HPDE6-E6E7 (cell line): ENCODE measurements around the gene KRTAP4-12.
"Not testable (repeated sequence)": the region's sequence is repeated elsewhere in the genome, so short reads cannot be mapped to it uniquely, and the experiment has no call there.

Experiments used
- DNase-seq: peaks from one replicate; pipeline ENCODE4 v3.0.0; 2011; ENCODE audit warnings: missing footprints; ENCODE audit errors: extremely low spot score

Gene KRTAP4-12

GRCh38 chr17:41123991-41124371 is at the start of gene KRTAP4-12:
TSS of gene KRTAP4-12 (minus strand) at chr17:41124182. CDS start at chr17:41124122, 60 bp downstream.
- DNase-seq, result not testable (repeated sequence)

GRCh38 chr17:41171886-41172285 is 47.9 kb upstream of the KRTAP4-12 start:
- no peak for DNase-seq

GRCh38 chr17:41168121-41168520 is 44.1 kb upstream of the KRTAP4-12 start, which contains the start of gene KRTAP4-3:
TSS of gene KRTAP4-3 (minus strand) at chr17:41168221. CDS start at chr17:41168172, 49 bp downstream.
- DNase-seq, result no peak

DNA sequence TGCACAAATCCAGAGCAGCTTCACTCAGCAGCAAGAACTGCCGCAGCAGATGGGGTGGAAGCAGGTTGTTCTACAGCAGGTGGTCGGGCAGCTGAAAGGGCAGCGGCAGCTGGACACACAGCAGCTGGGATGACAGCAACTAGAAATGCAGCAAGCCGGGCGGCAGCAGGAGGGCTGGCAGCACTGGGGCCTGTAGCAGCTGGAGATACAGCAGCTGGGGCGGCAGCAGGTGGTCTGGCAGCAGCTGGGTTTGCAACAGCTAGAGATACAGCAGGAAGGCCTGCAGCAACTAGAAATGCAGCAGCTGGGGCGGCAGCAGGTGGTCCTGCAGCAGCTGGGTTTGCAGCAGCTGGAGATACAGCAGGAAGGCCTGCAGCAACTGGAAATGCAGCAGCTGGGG is 43.6 kb upstream of the KRTAP4-12 start:
- DNase-seq, result no peak

- no peak for DNase-seq
Measured at GRCh38 chr17:41163828-41164227, 39.8 kb upstream of the KRTAP4-12 start.

DNA sequence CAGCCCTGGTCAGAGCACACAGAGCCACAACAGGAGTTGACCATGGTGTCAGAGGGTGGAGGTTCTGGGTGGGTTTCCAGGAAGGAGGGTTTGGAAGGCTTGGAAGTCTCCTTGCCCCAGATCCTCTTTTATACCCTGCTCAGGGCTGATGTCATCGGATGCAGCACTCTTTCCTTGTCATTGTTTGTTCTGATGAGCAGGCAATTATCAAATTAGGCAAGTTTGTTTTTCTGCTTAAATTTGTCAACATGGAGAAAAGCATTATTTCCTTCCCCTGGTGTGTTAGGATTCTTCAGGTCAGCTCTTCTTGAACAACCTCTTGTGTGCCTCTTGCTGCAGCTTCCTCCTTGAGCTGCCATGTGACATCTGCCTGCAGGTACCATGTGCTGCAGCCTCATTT is 36.7 kb upstream of the KRTAP4-12 start, which contains the start of gene KRTAP4-4:
TSS of gene KRTAP4-4 (minus strand) at position 101 of the 400 bp plus-strand sequence. CDS start at position 44, 57 bp downstream.
- DNase-seq, result no peak

DNA sequence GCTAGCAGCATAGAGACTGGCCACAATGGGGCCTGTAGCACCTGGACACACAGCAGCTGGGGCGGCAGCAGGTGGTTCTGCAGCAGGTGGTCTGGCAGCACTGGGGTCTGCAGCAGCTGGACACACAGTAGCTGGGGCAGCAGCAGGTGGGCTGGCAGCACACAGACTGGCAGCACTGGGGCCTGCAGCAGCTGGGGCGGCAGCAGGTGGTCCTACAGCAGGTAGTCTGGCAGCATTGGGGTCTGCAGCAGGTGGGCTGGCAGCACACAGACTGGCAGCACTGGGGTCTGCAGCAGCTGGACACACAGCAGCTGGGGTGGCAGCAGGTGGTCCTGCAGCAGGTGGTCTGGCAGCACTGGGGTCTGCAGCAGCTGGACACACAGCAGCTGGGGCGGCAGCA is 36.2 kb upstream of the KRTAP4-12 start:
- DNase-seq, result not testable (repeated sequence)

- no peak for DNase-seq
Measured at GRCh38 chr17:41153856-41154255, 29.9 kb upstream of the KRTAP4-12 start.

GRCh38 chr17:41151525-41151924 is 27.5 kb upstream of the KRTAP4-12 start:
- no peak for DNase-seq

- no peak for DNase-seq
Measured at GRCh38 chr17:41150026-41150425, 26.0 kb upstream of the KRTAP4-12 start.

DNA sequence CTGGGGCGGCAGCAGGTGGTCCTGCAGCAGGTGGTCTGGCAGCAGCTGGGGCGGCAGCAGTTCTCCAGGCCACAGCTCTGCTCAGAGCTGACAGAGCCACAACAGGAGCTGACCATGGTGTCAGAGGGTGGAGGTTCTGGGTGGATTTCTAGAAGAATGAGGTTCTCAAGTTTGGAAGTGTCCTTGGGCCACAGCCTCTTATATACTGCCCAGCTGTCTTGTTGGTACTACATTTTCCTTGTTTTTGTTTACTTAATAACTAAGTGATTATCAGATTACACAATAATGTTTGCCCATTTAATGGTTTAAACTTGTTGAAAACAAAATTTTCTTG is 25.6 kb upstream of the KRTAP4-12 start, which contains the start of gene KRTAP4-5:
TSS of gene KRTAP4-5 (minus strand) at position 174 of the 334 bp plus-strand sequence. CDS start at position 116, 58 bp downstream.
- no peak for DNase-seq

- DNase-seq, result not testable (repeated sequence)
Measured at GRCh38 chr17:41148971-41149651, 25.1 kb upstream of the KRTAP4-12 start.

- DNase-seq, result no peak
Measured at GRCh38 chr17:41147531-41148204, 23.7 kb upstream of the KRTAP4-12 start.

DNA sequence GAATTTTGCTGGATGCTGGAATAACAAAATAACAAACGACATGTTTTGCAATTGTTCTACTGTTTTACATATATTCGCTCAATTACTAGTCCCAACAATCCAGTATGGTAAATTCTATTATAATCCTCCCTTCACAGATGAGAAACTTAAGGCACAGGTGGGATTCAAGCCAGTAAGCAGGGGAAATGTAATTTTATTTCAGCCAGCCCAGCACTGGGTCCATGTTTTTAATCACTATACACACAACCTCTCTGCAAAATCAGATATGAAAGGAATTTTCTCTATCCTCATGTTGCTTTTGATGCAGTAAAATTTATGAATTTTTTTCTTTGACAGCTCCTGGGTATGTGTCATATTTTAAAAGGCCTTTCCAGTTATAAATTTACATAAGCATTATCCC is 21.3 kb upstream of the KRTAP4-12 start:
- no peak for DNase-seq

DNA sequence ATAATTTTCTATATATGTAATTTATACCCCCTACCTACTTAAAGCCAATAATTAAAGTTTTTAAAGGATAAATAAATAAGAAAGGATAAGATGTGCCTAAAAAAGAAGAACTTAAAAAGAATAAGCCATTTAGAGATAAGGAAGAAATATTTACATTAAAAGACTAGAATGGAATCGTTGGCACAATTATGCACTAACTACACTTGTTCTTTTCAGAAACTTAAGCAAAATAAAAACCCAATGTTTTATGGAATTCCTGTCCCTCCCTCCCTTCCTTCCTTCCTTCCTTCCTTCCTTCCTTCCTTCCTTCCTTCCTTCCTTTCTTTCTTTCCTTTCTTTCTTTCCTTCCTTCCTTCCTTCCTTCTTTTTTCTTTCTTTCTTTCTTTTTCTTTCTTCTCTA is 20.9 kb upstream of the KRTAP4-12 start:
- no peak for DNase-seq

DNA sequence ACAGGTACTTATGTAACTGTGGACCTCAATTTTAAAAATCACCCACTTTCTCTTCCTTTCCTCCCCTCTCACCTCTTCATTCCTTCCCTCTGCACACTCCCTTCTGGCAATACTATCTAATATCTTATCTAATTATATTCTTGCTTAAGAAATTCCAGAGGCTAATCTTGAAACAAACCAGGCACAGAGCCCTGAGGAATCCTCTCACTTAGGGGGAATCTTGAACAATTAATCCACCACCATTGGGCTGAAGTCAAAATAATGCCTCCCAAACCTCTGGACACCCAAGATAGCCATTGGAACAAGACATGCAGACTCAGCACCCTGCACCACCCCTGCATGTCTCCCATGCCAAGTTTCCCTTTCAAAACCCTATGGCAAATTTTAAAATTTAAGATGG is 17.4 kb upstream of the KRTAP4-12 start:
- no peak for DNase-seq

DNA sequence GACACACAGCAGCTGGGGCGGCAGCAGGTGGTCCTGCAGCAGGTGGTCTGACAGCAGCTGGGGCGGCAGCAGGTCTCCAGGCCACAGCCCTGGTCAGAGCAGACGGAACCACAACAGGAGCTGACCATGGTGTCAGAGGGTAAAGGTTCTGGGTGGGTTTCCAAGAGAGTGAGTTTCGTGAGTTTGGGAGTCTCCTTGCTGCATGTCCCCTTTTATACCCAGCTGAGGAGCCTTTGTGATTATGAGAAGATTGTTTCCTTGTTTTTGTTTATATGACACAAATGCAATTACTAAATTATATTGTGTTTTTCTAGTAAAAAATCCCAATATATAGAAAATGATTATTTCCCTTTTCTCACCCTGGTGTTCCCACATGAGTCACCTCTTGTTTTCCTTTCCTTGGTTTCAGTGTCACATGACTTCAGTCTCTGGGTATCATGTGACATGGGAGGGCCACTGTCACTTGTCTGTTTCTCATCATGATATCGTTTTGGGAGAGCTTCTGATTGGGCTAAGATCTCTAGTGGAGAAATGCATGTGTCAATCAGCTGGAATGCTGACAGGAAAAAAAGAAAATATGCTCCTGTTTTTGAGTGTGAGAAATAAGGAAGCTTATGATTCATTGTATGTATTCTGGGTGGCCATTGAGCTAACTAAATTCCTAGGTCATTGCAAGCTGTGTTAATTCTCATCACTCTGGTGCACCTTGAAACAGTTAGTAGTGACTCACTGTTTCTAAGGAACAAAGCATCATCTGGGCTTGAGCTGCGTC is 16.6 kb upstream of the KRTAP4-12 start, which contains the start of gene KRTAP4-6:
TSS of gene KRTAP4-6 (minus strand) at position 185 of the 772 bp plus-strand sequence. CDS start at position 128, 57 bp downstream.
- peak; percentile 91 for DNase-seq

GRCh38 chr17:41139865-41140264 is 15.9 kb upstream of the KRTAP4-12 start:
- not testable (repeated sequence) for DNase-seq

DNA sequence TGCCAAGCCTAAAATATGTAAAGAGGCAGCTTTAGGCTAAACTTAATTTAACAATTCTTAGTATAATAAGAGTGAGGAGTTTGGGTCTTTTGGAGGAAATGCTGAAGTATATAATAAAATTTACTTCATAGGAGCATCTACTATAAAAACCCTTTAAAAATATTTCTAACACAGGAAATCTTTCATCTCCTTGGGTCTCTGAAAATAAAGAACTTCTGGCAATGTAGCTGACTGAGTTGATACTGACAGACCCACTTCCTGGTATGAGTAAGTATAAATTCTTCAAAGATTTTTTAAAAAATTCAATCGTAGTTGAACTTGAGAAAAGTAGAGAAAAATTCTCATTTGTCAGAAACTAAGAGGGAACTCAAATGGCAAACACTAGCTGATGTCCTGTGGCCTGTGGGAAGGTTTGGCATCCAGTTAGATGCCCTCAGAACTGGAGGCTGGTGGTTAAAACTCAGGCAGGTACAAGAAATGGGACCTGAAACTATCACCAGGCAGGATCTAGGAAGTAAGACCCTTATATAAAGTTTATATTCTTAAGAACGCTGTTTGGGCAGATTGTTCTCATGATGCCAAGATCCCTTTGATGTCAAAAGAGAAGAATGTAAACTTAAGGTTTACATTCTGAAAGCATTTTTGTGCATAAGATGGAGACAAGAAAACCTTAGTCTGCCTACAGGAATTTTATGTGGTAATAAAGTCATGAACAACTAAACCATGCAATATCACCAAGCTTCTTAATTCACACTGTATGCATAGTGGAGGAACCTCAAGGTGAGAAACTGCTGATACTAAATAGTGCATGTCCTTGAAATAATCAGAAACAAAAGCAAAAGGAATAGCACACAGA is 10.1 kb upstream of the KRTAP4-12 start:
- no peak for DNase-seq

GRCh38 chr17:41131979-41132378 is 8.0 kb upstream of the KRTAP4-12 start:
- peak; percentile 79 for DNase-seq

DNA sequence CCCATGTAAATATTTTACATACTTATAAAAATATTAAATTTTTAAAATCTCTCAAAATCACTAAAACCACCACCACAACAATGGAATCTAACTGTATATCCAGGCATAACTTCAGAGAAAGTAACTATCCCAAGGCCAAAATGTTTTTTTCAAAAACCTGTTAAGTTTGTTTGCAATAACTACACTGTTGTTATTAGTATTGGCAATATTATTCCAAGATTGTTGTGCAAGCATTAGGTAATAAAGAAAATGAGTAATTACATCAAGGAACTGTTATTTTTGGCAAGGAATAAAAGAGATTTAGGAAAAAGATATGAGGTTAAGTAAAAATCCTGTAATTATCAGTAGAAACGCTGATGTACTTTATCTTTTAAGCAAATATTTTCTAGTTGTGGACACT is 3.4 kb upstream of the KRTAP4-12 start:
- DNase-seq, result no peak
